HEK293T (cell line): ENCODE measurements around the gene GABRB1.

Experiments
- ARNT ChIP-seq: fragments of 450-650 bp; IDR thresholded peaks from 2 replicates; pipeline ENCODE4 v1.6.1; 2017; ENCODE audit warnings: mild to moderate bottlenecking
- BHLHE40 ChIP-seq: fragments of 450-650 bp; IDR thresholded peaks from 2 replicates; pipeline ENCODE4 v1.6.1; 2016; ENCODE audit warnings: mild to moderate bottlenecking, moderate library complexity, borderline replicate concordance
- ELF4 ChIP-seq: fragments of 450-650 bp; IDR thresholded peaks from 2 replicates; pipeline ENCODE4 v1.6.1; 2017; ENCODE audit warnings: antibody characterized with exemption
- FOXA1 ChIP-seq: fragments of 450-650 bp; IDR thresholded peaks from 2 replicates; pipeline ENCODE4 v1.6.1; 2016; ENCODE audit warnings: mild to moderate bottlenecking
- FOXK2 ChIP-seq: fragments of 450-650 bp; IDR thresholded peaks from 2 replicates; pipeline ENCODE4 v1.6.1; 2016; ENCODE audit warnings: mild to moderate bottlenecking
- FOXM1 ChIP-seq: fragments of 450-650 bp; IDR thresholded peaks from 2 replicates; pipeline ENCODE4 v1.6.1; 2017; ENCODE audit warnings: mild to moderate bottlenecking, borderline replicate concordance
- HDGF ChIP-seq: fragments of 450-650 bp; IDR thresholded peaks from 2 replicates; pipeline ENCODE4 v1.6.1; 2017; ENCODE audit warnings: antibody characterized with exemption, borderline replicate concordance
- L3MBTL2 ChIP-seq: fragments of 450-650 bp; conservative IDR thresholded peaks from 2 replicates; pipeline ENCODE4 v1.6.1; 2016; ENCODE audit warnings: mild to moderate bottlenecking
- NFRKB ChIP-seq: fragments of 450-650 bp; IDR thresholded peaks from 2 replicates; pipeline ENCODE4 v1.6.1; 2016; ENCODE audit warnings: mild to moderate bottlenecking, moderate library complexity
- SP1 ChIP-seq: fragments of 450-650 bp; IDR thresholded peaks from 2 replicates; pipeline ENCODE4 v1.6.1; 2017
- TARDBP ChIP-seq: fragments of 450-650 bp; IDR thresholded peaks from 2 replicates; pipeline ENCODE4 v1.6.1; 2016
- TF ChIP-seq, protein P1 (sequence below): fragments of 450-650 bp; IDR thresholded peaks from 2 replicates; pipeline ENCODE4 v1.6.1; 2016

DNA sequence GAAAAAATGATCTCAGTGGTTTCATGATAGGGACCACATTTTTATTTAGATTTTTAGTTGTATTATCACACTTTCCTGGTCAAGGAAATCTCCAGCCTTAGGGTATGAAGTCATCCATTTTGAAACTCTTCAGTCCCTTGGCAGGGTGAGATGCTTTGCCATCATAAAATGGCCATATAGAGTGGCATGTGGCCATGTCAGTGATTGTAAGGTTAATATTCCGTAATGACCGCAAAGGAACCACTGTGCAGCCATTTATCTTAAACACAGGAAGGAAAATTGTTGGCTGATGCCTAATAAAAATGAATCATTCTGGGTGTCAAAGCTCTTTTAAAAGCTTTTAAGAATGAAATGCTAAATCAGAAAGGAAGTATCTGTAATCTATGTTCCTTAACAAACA lies 396.6 kb downstream of the GABRB1 start:
- TF ChIP-seq SP1 (no peak), BHLHE40 (no peak), FOXA1 (no peak), FOXM1 (no peak), FOXK2 (no peak), TARDBP (no peak), L3MBTL2 (no peak), HDGF (no peak), ARNT (no peak), NFRKB (no peak), ELF4 (no peak)
- TF ChIP-seq, protein P1, sequence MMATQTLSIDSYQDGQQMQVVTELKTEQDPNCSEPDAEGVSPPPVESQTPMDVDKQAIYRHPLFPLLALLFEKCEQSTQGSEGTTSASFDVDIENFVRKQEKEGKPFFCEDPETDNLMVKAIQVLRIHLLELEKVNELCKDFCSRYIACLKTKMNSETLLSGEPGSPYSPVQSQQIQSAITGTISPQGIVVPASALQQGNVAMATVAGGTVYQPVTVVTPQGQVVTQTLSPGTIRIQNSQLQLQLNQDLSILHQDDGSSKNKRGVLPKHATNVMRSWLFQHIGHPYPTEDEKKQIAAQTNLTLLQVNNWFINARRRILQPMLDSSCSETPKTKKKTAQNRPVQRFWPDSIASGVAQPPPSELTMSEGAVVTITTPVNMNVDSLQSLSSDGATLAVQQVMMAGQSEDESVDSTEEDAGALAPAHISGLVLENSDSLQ = no peak
